ENCODE measurements around the gene BTN1A1. TPM values are rescaled to one million over a fixed set of nuclear protein-coding genes. Genes with fewer than 3 reads are reported as not detected.
A peak's percentile ranks its signal among the peaks of the same experiment; 100 is the strongest.

The BTN1A1 gene
- total and polyA plus RNA-seq, 9 of the 15 experiments (the other 6 are each of a cell fraction or from before 2014, with no cell fraction given) = 0.01 to 0.15 (median 0.06) TPM; not detected in 4

DNA sequence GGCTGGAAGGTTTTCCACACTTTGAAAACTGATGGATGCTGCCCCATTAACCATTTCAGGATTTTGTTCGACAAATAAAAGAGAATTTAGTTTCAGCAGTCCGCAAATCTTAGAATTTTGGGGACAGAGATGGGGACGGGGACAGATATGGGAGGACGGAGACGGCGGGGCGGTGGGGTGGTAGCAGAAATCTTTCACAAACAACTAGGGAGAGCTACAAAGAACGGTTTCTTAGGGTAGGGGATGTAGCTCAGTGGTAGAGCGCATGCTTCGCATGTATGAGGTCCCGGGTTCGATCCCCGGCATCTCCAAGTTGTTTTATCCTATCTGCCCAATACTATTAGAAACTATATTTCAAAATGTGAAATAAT lies 53.1 kb downstream of the BTN1A1 start (continued):
- no peak for TF ChIP-seq XRCC3 (IDR thresholded peaks at IDR 0.05)
- TF ChIP-seq ZNF384 (IDR thresholded peaks at IDR 0.05; ENCODE audit: low read depth, low read length) = peak; percentile 31; the same call in 1 of the 2 replicates
- peak; percentile 84 for TF ChIP-seq TEAD4 (IDR thresholded peaks at IDR 0.05; ENCODE audit: low read length)
- TF ChIP-seq TEAD4 (CRISPR knock-in tag; IDR thresholded peaks at IDR 0.05; ENCODE audit: borderline replicate concordance) = no peak
- 0 out of 2 replicates have a peak, but pooled peaks have one; percentile 31 for TF ChIP-seq ZBTB7A (IDR thresholded peaks at IDR 0.05; ENCODE audit: borderline replicate concordance, control insufficient read depth, low read depth, low read length)
- 0 out of 2 replicates have a peak, but pooled peaks have one; percentile 37 for TF ChIP-seq MXI1 (IDR thresholded peaks at IDR 0.05; ENCODE audit: low read depth, low read length)
- TF ChIP-seq TBP (optimal IDR thresholded peaks at IDR 0.05; ENCODE audit: low read depth, low read length) = peak; percentile 99
- TF ChIP-seq GATAD2B (IDR thresholded peaks at IDR 0.05; ENCODE audit: borderline replicate concordance) = peak; percentile 57; the same call in 1 of the 2 replicates
- TF ChIP-seq NR2C2 (CRISPR knock-in tag; IDR thresholded peaks at IDR 0.05) = no peak
- TF ChIP-seq NR2C2 (tag; IDR thresholded peaks at IDR 0.05) = 0 out of 2 replicates have a peak, but pooled peaks have one; percentile 27

DNA sequence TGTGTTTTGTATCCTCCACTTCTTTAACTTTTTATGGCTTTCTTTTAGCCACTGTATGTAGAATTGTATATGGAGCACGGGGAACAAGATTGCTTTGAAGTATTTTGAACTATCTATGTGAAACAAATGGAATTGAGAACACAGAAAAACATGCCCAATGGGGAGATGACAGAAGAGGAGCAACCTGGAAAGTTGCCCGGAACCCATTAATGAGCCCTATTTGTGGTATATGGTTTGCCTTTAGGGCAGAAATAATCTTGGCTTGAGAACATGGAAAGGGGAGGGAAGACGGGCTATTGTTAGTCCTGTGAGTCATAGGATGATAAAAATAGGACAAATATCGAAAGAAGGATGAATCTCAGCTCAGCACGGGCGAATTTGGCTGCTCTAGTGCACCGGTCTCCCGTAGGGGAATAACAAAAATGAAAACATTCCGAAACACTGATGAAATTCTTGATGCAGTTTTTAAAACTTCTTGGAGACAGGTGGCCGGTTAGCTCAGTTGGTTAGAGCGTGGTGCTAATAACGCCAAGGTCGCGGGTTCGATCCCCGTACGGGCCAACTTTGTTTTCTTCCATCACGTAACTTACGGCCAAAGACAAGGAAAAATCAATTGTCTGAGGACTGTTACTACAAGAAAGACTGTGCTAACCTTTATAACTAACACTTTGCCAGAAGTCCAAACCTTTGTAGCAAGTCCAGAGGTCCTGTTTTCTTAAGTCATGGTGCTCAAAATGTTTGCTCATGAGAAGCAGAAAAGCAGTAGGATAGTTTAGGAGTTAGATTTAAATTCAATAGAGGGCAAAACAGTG lies 53.7 kb downstream of the BTN1A1 start:
- Histone ChIP-seq H3K27me3 (ENCODE audit: control insufficient read depth in 2 of 2, insufficient read depth in 2 of 2, low read length in 2 of 2) (no peaks in the 10 kb centered on the region), H4K20me1 (replicated peaks; ENCODE audit: control insufficient read depth, insufficient read depth, low read length) (no peaks in the 10 kb centered on the region; the same call in 1 of the 2 replicates), H3K4me2 (ENCODE audit: insufficient read depth, low read length) (peak overlapping the region; percentile 87), H3K9me1 (ENCODE audit: control insufficient read depth, insufficient read depth, low read length) (no peaks in the 10 kb centered on the region), H2AFZ (ENCODE audit: low read depth, low read length) (peak overlapping the region; percentile 75), H3K4me1 (replicated peaks in 1 of 2; ENCODE audit: control insufficient read depth in 2 of 2, insufficient read depth in 2 of 2, low read length in 2 of 2) (peaks cover 5 to 20% of the 10 kb centered on the region in 2 experiments; a peak in 4 of 5 replicates), H3K27ac (ENCODE audit: extremely low read depth, low read depth, low read length) (peak overlapping the region; percentile 74), H3K36me3 (ENCODE audit: control insufficient read depth, insufficient read depth, low read length) (no peaks in the 10 kb centered on the region), H3K9me3 (replicated peaks; ENCODE audit: control insufficient read depth, insufficient read depth, low read depth, low read length) (no peaks in the 10 kb centered on the region), H3K9ac (ENCODE audit: insufficient read depth in 1 of 2, low read depth in 2 of 2, low read length in 2 of 2) (peak overlapping the region; percentile 56 to 84; a peak in 3 of 4 replicates), H3K4me3 (peak overlapping the region; percentile 51), H3K79me2 (ENCODE audit: control insufficient read depth, insufficient read depth, low read length) (no peaks in the 10 kb centered on the region)
- 0% methylated on average over 19 of the region's 19 CpGs for WGBS (ENCODE audit: insufficient coverage, low coverage, missing lambda C conversion rate)
- CTCF ChIA-PET (ENCODE audit: low intra/inter-chr PET ratio) = no interaction called here
- TSS peak; percentile 81 for BruUV-seq (replicated peaks)
- POLR2A ChIA-PET = interaction anchor here (0.5 to 6.8 kb wide), 17 partner anchors 10 to 579 kb away, joined by 3 to 70 read pairs (median 4); partner anchors contain the start of gene HMGN4
- DNase-seq (ENCODE audit: extremely low read depth in 1 of 4, low spot score in 3 of 4) (peak; percentile 62 to 93 (median 72)), ATAC-seq (peak; percentile 66), FAIRE-seq (peak; percentile 82)
- intact Hi-C loops (cut with micrococcal nuclease) = loop anchor here (1.0 to 10.0 kb wide), 7 partner anchors 17 to 1131 kb away; partner anchors contain the start of gene ZNF184
- in situ Hi-C loops (cut with MboI) = loop anchor here (25.0 kb wide), 1 partner anchor 367 kb away; a partner anchor contains a TSS
- no peak for TF ChIP-seq PTRF (tag; IDR thresholded peaks at IDR 0.05)
- TF ChIP-seq ZNF699 (CRISPR knock-in tag; IDR thresholded peaks at IDR 0.05; ENCODE audit: insufficient replicate concordance) = no peak
- TF ChIP-seq, protein P1, sequence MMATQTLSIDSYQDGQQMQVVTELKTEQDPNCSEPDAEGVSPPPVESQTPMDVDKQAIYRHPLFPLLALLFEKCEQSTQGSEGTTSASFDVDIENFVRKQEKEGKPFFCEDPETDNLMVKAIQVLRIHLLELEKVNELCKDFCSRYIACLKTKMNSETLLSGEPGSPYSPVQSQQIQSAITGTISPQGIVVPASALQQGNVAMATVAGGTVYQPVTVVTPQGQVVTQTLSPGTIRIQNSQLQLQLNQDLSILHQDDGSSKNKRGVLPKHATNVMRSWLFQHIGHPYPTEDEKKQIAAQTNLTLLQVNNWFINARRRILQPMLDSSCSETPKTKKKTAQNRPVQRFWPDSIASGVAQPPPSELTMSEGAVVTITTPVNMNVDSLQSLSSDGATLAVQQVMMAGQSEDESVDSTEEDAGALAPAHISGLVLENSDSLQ (IDR thresholded peaks at IDR 0.05) = 0 out of 2 replicates have a peak, but pooled peaks have one; percentile 4
- TF ChIP-seq EZH2 (IDR thresholded peaks at IDR 0.05; ENCODE audit: borderline replicate concordance, low read depth, low read length) = no peak
- TF ChIP-seq, protein P2, sequence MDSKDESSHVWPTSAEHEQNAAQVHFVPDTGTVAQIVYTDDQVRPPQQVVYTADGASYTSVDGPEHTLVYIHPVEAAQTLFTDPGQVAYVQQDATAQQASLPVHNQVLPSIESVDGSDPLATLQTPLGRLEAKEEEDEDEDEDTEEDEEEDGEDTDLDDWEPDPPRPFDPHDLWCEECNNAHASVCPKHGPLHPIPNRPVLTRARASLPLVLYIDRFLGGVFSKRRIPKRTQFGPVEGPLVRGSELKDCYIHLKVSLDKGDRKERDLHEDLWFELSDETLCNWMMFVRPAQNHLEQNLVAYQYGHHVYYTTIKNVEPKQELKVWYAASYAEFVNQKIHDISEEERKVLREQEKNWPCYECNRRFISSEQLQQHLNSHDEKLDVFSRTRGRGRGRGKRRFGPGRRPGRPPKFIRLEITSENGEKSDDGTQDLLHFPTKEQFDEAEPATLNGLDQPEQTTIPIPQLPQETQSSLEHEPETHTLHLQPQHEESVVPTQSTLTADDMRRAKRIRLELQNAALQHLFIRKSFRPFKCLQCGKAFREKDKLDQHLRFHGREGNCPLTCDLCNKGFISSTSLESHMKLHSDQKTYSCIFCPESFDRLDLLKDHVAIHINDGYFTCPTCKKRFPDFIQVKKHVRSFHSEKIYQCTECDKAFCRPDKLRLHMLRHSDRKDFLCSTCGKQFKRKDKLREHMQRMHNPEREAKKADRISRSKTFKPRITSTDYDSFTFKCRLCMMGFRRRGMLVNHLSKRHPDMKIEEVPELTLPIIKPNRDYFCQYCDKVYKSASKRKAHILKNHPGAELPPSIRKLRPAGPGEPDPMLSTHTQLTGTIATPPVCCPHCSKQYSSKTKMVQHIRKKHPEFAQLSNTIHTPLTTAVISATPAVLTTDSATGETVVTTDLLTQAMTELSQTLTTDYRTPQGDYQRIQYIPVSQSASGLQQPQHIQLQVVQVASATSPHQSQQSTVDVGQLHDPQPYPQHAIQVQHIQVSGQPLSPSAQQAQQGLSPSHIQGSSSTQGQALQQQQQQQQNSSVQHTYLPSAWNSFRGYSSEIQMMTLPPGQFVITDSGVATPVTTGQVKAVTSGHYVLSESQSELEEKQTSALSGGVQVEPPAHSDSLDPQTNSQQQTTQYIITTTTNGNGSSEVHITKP (IDR thresholded peaks at IDR 0.05; ENCODE audit: partially characterized antibody) = peak; percentile 2
